Subcutaneous adipose tissue (tissue), 4 donors: ENCODE measurements around the gene PCSK5. TPM values are rescaled to one million over a fixed set of nuclear protein-coding genes. Genes with fewer than 3 reads are reported as not detected.

Source experiments
- total RNA-seq, 4 donors: library from RNA; depleted of rRNA; stranded (reverse); fragments of >200 nt; gene quantifications; one replicate each; pipeline ENCODE4 v1.1.0, GENCODE V29; 2016
- TF ChIP-seq, protein P1 (sequence below): fragments of 450-650 bp; IDR thresholded peaks from one replicate; pipeline ENCODE4 v1.5.1; 2016; ENCODE audit warnings: low read depth, mild to moderate bottlenecking, control low read depth, antibody characterized with exemption, moderate library complexity

PCSK5 gene
- total RNA-seq, 4 donors from 2014 or later = 18.4 to 36.4 (median 20.1) TPM

DNA sequence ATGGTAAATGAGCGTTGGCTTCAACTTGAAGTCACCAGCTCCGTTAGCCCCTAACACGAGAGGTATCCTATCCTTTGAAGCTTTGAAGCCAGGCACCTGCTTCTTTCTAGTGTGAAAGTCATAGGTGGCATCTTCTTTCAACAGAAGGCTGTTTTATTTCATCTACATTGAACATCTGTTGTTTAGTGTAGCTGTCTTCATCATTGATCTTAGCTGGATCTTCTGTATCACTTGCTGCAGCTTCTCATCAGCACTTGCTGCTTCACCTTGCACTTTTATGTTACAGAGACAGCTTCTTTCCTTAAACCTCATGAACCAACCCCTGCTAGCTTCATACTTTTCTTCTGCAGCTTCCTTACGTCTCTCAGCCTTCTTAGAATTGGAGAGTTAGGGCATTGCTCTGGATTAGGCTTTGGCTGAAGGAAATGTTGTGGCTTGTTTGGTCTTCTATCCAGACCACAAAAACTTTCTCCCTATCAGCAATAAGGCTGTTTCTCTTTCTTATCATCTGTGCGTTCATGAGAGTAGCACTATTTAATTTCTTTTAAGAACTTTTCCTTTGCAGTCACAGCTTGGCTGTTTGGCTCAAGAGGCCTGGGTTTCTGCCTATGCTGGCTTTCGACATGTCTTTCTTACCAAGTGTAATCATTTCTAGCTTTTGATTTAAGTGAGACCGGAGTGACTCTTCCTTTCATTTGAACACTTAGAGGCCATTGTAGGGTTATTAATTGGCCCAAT is 47.2 kb downstream of the PCSK5 start:
- TF ChIP-seq, protein P1, sequence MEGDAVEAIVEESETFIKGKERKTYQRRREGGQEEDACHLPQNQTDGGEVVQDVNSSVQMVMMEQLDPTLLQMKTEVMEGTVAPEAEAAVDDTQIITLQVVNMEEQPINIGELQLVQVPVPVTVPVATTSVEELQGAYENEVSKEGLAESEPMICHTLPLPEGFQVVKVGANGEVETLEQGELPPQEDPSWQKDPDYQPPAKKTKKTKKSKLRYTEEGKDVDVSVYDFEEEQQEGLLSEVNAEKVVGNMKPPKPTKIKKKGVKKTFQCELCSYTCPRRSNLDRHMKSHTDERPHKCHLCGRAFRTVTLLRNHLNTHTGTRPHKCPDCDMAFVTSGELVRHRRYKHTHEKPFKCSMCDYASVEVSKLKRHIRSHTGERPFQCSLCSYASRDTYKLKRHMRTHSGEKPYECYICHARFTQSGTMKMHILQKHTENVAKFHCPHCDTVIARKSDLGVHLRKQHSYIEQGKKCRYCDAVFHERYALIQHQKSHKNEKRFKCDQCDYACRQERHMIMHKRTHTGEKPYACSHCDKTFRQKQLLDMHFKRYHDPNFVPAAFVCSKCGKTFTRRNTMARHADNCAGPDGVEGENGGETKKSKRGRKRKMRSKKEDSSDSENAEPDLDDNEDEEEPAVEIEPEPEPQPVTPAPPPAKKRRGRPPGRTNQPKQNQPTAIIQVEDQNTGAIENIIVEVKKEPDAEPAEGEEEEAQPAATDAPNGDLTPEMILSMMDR = no peak

DNA sequence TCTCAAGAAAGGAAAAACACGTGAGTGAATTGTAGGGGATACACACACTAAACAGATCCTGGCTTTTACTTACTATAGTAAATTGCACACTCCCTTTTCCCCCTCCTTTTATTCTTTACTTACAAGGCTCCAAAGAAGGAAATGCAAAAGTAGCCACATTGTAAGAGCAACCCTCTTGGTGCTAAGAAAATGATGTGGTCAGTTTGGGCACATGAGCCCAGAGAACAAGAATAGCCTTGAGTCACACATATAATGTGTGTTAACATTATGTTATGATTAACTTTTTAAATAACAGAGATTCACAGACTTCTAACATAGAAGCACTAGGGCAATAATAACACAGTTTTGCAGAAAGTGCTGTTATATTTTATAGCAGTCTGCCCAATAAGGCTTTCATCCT is 48.5 kb downstream of the PCSK5 start:
- TF ChIP-seq, protein P1 = no peak

DNA sequence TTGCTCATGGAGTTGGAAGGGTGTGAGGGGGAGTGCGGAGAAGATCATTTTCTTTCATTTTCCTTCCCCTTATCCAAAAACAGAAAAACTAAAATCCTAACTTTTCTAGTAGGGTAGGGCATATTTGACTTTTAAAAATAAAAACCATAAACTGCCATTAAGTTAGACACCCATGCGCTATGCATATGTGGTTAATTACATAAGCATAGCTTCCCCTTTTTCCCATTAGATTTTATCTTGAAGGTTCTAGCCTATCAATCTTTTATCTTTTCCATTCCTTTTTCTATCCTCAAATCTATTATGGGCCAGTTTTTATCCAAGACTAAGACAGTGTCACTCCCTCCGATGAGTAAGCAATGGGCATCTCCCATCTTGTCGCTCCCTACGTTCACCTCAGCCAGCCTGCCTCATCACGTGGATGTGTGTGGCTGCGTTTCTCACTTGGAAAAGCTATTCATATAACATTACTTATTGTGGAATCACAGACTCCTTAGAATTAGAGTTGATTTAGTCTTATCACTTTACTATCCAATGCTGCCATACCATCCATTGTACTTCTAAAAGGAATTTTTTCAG is 49.2 kb downstream of the PCSK5 start:
- TF ChIP-seq, protein P1 = no peak

DNA sequence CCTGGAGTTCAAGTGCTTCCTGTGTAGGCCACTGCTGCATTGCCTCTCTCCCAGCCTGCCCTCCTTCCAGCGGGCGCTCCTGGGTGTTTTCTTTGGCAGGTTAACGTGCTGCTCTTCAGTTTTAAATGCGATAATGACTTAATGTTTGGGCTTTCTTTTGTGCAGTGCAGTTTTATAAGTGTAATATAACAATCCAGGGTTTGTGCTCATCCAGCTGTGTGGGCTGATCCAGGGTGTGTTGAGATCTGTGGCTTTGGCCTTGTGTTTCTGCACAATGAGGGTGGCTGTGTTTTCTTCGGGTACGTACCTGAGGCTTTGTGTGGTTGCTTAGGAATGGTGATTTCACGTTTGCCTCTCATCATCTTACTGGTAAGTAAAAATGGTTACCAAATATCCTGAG is 50.6 kb downstream of the PCSK5 start:
- TF ChIP-seq, protein P1 = no peak

DNA sequence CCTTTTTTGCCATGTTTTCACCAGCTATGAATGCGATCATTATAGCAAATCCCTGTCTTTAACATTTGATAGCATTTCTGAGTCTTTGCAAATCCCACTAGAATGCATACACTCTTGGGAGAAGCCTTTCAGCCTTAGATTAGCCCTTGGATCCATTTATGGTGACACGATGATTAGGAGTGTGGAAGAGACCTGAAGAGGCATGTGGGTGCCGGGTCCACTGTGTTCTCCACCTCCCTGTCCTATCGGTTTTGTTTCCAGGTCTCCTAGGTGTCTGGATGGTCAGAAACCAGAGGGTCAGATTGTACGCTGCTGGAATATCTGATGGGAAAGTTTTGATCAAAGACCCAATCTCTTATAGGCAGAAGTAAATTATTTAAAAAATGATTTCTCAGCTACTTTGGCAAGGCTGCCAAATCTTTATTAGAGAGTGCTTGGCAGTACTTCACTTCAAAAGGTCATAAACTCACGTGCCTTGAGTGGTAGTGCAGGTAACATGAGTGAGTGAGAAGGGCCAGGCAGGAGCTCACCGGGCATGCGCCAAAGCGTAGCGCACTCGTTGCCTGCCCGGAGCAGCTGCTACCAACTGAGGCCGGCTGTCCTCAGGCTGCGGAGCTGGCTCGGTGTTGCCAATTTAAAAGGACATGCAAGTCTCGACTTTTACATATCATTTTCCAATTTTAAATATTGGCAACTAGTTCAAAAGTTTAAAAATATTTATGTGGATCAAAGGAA is 51.3 kb downstream of the PCSK5 start:
- TF ChIP-seq, protein P1 = no peak

DNA sequence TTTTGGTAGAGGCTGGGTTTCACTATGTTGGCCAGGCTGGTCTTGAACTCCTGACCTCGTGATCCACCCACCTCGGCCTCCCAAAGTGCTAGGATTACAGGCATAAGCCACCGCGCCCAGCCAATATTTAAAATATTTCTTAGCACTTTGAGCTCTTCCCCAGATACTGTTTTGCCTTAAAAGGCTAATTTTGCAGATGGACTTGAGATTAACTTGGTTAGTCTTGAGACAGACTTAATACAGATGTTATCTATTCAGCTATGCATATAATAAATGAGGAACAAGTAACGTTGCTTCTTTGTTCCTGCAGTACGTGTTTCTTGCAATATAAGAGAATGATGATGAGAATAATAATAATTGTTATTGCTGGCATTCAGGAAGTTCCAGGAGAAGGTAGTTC is 56.3 kb downstream of the PCSK5 start:
- TF ChIP-seq, protein P1 = no peak

DNA sequence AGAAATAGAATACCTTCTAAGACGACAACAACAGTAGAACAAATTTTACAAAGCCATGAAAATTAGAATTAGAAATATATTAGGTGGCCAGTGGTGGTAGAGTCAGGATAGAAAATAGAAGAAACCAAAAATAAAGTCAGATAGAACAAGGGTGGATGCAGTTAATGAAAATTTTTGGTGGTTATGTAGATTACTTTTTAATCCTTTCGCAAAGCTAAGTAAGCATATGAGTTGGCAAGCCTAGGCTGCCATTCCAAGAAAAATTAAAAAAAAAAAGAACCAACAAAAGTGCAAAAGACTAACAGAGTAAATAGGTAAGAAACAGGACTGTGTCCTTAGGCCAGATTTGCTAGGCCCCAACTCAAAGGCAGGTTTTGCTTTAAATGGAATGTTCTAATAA is 56.8 kb downstream of the PCSK5 start:
- TF ChIP-seq, protein P1 = no peak
